Testis (tissue), 2 donors: Measurements from ENCODE around the gene ENTPD2.

Experiments
- CTCF ChIP-seq, 3 experiments: fragments of 450-650 bp in 2 of 3; fragments of 200-600 bp in 1 of 3; sonication (generic) in 1 of 3; IDR thresholded peaks; one replicate each; pipeline ENCODE4 v1.5.1; 2016 to 2019; ENCODE audit warnings: antibody characterized with exemption in 3 of 3, mild to moderate bottlenecking in 2 of 3, moderate library complexity in 1 of 3
- POLR2A ChIP-seq: fragments of 450-650 bp; IDR thresholded peaks from one replicate; pipeline ENCODE4 v1.6.1; 2017; ENCODE audit warnings: antibody characterized with exemption, mild to moderate bottlenecking, moderate library complexity

GRCh38 chr9:137054932-137055384 lies 1.1 kb upstream of the ENTPD2 start:
- no peak for TF ChIP-seq CTCF (IDR thresholded peaks at IDR 0.05)
- no peak for TF ChIP-seq POLR2A
